Measurements from ENCODE around the gene OR4D9. TPM values are rescaled to one million over a fixed set of nuclear protein-coding genes. Genes with fewer than 3 reads are reported as not detected.

The OR4D9 gene
- total and polyA plus RNA-seq, 2 experiments from 2014 or later, result not detected

GRCh38 chr11:59552844-59553243 is 41.5 kb downstream of the OR4D9 start:
- Histone ChIP-seq H3F3A (replicated peaks; ENCODE audit: low read depth) (0 out of 2 replicates have a peak, but pooled peaks cover 4% of the 10 kb centered on the region), H3K27ac (ENCODE audit: low read depth) (no peak overlapping the region), H3K4me3 (peak overlapping the region; percentile 65; the same call in 1 of the 2 replicates), H2AFZ (no peak overlapping the region), H4K20me1 (replicated peaks; ENCODE audit: insufficient read depth) (no peaks in the 10 kb centered on the region), H3K4me2 (peak overlapping the region; percentile 55), H3K27me3 (ENCODE audit: insufficient read depth) (no peaks in the 10 kb centered on the region), H3K4me1 (ENCODE audit: insufficient read depth) (peaks cover 7% of the 10 kb centered on the region), H3K79me2 (replicated peaks; ENCODE audit: insufficient read depth) (no peaks in the 10 kb centered on the region), H3K36me3 (ENCODE audit: insufficient read depth) (no peaks in the 10 kb centered on the region), H3K9me2 (ENCODE audit: insufficient read depth) (no peaks in the 10 kb centered on the region)
- peaks cover 10% of the 10 kb centered on the region; the same call in 2 of the 3 replicates for H3K36me3 Mint-ChIP-seq (ENCODE audit: low read depth)
- no peak for ATAC-seq
- TF ChIP-seq JUNB (IDR thresholded peaks at IDR 0.05; ENCODE audit: unreplicated experiment) (no peak), ZNF114 (CRISPR knock-in tag; IDR thresholded peaks at IDR 0.05) (no peak), EZH2 (IDR thresholded peaks at IDR 0.05; ENCODE audit: low read depth, unreplicated experiment) (no peak), CREB1 (CRISPR knock-in tag; IDR thresholded peaks at IDR 0.05; ENCODE audit: low read depth) (no peak), ETS1 (IDR thresholded peaks at IDR 0.05) (no peak), POLR2AphosphoS5 (IDR thresholded peaks at IDR 0.05; ENCODE audit: low read depth) (no peak), EZH2phosphoT487 (IDR thresholded peaks at IDR 0.05; ENCODE audit: unreplicated experiment) (no peak), STAT1 (IDR thresholded peaks at IDR 0.05; ENCODE audit: unreplicated experiment) (no peak), NANOG (IDR thresholded peaks at IDR 0.05; ENCODE audit: borderline replicate concordance) (no peak), ZNF331 (CRISPR knock-in tag; IDR thresholded peaks at IDR 0.05; ENCODE audit: low read depth) (no peak)
- TF ChIP-seq, protein P1, sequence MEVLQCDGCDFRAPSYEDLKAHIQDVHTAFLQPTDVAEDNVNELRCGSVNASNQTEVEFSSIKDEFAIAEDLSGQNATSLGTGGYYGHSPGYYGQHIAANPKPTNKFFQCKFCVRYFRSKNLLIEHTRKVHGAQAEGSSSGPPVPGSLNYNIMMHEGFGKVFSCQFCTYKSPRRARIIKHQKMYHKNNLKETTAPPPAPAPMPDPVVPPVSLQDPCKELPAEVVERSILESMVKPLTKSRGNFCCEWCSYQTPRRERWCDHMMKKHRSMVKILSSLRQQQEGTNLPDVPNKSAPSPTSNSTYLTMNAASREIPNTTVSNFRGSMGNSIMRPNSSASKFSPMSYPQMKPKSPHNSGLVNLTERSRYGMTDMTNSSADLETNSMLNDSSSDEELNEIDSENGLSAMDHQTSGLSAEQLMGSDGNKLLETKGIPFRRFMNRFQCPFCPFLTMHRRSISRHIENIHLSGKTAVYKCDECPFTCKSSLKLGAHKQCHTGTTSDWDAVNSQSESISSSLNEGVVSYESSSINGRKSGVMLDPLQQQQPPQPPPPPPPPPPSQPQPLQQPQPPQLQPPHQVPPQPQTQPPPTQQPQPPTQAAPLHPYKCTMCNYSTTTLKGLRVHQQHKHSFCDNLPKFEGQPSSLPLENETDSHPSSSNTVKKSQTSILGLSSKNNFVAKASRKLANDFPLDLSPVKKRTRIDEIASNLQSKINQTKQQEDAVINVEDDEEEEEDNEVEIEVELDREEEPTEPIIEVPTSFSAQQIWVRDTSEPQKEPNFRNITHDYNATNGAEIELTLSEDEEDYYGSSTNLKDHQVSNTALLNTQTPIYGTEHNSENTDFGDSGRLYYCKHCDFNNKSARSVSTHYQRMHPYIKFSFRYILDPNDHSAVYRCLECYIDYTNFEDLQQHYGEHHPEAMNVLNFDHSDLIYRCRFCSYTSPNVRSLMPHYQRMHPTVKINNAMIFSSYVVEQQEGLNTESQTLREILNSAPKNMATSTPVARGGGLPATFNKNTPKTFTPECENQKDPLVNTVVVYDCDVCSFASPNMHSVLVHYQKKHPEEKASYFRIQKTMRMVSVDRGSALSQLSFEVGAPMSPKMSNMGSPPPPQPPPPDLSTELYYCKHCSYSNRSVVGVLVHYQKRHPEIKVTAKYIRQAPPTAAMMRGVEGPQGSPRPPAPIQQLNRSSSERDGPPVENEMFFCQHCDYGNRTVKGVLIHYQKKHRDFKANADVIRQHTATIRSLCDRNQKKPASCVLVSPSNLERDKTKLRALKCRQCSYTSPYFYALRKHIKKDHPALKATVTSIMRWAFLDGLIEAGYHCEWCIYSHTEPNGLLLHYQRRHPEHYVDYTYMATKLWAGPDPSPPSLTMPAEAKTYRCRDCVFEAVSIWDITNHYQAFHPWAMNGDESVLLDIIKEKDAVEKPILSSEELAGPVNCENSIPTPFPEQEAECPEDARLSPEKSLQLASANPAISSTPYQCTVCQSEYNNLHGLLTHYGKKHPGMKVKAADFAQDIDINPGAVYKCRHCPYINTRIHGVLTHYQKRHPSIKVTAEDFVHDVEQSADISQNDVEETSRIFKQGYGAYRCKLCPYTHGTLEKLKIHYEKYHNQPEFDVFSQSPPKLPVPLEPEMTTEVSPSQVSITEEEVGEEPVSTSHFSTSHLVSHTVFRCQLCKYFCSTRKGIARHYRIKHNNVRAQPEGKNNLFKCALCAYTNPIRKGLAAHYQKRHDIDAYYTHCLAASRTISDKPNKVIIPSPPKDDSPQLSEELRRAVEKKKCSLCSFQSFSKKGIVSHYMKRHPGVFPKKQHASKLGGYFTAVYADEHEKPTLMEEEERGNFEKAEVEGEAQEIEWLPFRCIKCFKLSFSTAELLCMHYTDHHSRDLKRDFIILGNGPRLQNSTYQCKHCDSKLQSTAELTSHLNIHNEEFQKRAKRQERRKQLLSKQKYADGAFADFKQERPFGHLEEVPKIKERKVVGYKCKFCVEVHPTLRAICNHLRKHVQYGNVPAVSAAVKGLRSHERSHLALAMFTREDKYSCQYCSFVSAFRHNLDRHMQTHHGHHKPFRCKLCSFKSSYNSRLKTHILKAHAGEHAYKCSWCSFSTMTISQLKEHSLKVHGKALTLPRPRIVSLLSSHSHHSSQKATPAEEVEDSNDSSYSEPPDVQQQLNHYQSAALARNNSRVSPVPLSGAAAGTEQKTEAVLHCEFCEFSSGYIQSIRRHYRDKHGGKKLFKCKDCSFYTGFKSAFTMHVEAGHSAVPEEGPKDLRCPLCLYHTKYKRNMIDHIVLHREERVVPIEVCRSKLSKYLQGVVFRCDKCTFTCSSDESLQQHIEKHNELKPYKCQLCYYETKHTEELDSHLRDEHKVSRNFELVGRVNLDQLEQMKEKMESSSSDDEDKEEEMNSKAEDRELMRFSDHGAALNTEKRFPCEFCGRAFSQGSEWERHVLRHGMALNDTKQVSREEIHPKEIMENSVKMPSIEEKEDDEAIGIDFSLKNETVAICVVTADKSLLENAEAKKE (CRISPR knock-in tag; IDR thresholded peaks at IDR 0.05), result no peak
- TF ChIP-seq, protein P2, sequence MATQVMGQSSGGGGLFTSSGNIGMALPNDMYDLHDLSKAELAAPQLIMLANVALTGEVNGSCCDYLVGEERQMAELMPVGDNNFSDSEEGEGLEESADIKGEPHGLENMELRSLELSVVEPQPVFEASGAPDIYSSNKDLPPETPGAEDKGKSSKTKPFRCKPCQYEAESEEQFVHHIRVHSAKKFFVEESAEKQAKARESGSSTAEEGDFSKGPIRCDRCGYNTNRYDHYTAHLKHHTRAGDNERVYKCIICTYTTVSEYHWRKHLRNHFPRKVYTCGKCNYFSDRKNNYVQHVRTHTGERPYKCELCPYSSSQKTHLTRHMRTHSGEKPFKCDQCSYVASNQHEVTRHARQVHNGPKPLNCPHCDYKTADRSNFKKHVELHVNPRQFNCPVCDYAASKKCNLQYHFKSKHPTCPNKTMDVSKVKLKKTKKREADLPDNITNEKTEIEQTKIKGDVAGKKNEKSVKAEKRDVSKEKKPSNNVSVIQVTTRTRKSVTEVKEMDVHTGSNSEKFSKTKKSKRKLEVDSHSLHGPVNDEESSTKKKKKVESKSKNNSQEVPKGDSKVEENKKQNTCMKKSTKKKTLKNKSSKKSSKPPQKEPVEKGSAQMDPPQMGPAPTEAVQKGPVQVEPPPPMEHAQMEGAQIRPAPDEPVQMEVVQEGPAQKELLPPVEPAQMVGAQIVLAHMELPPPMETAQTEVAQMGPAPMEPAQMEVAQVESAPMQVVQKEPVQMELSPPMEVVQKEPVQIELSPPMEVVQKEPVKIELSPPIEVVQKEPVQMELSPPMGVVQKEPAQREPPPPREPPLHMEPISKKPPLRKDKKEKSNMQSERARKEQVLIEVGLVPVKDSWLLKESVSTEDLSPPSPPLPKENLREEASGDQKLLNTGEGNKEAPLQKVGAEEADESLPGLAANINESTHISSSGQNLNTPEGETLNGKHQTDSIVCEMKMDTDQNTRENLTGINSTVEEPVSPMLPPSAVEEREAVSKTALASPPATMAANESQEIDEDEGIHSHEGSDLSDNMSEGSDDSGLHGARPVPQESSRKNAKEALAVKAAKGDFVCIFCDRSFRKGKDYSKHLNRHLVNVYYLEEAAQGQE (IDR thresholded peaks at IDR 0.05; ENCODE audit: unreplicated experiment), result no peak
- TF ChIP-seq, protein P3, sequence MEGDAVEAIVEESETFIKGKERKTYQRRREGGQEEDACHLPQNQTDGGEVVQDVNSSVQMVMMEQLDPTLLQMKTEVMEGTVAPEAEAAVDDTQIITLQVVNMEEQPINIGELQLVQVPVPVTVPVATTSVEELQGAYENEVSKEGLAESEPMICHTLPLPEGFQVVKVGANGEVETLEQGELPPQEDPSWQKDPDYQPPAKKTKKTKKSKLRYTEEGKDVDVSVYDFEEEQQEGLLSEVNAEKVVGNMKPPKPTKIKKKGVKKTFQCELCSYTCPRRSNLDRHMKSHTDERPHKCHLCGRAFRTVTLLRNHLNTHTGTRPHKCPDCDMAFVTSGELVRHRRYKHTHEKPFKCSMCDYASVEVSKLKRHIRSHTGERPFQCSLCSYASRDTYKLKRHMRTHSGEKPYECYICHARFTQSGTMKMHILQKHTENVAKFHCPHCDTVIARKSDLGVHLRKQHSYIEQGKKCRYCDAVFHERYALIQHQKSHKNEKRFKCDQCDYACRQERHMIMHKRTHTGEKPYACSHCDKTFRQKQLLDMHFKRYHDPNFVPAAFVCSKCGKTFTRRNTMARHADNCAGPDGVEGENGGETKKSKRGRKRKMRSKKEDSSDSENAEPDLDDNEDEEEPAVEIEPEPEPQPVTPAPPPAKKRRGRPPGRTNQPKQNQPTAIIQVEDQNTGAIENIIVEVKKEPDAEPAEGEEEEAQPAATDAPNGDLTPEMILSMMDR (conservative IDR thresholded peaks at IDR 0.05; ENCODE audit: low read depth in 2 of 2), result no peak
- no peak for DNase-seq (ENCODE audit: low spot score)
- peaks cover 41% of the 10 kb centered on the region for H3K27me3 Mint-ChIP-seq (ENCODE audit: insufficient read depth, low read depth, poor library complexity)
- peak overlapping the region; percentile 82 for H3K4me3 Mint-ChIP-seq
- no peak overlapping the region for H3K27ac Mint-ChIP-seq
- H3K4me1 Mint-ChIP-seq, result peaks cover 12% of the 10 kb centered on the region
- peaks cover 20% of the 10 kb centered on the region; the same call in 2 of the 3 replicates for H3K9me3 Mint-ChIP-seq

Data from GM23338 (cell line).